Prostate gland (tissue), 2 donors: ENCODE results near the gene MYL4.

Experiments used
- CTCF ChIP-seq, 4 experiments: fragments of 200-600 bp in 2 of 4; fragments of 450-650 bp in 2 of 4; sonication (generic) in 2 of 4; IDR thresholded peaks; 1 replicate in 3 of 4; 2 replicates in 1 of 4; pipeline ENCODE4 v1.5.1; 2016 to 2019; ENCODE audit warnings: antibody characterized with exemption in 4 of 4, mild to moderate bottlenecking in 2 of 4, moderate library complexity in 2 of 4
- POLR2A ChIP-seq: fragments of 450-650 bp; IDR thresholded peaks from one replicate; pipeline ENCODE4 v1.6.1; 2016; ENCODE audit warnings: antibody characterized with exemption, mild to moderate bottlenecking
- POLR2AphosphoS5 ChIP-seq: sonication (generic); formaldehyde crosslinking; IDR thresholded peaks from one replicate; pipeline ENCODE4 v1.6.1; 2017; ENCODE audit warnings: antibody characterized with exemption

GRCh38 chr17:47252766-47253512 is 43.8 kb downstream of the MYL4 start:
- TF ChIP-seq CTCF (IDR thresholded peaks at IDR 0.05) (no peak), POLR2A (no peak), POLR2AphosphoS5 (no peak)
